Neural crest cell (in vitro differentiated cells): ENCODE results near the gene ATF7. TPM values are rescaled to one million over a fixed set of nuclear protein-coding genes. Genes with fewer than 3 reads are reported as not detected.

ENCODE experiments used
- DNase-seq: peaks from one replicate; pipeline ENCODE4 v3.0.0; 2021; ENCODE audit warnings: low read depth, mixed read lengths, low spot score
- H3K27ac Mint-ChIP-seq: one replicate; pipeline ENCODE4 v1.8.0; 2021; ENCODE audit warnings: mild to moderate bottlenecking, mixed read lengths; ENCODE audit not compliant: unreplicated experiment
- H3K27me3 Mint-ChIP-seq: 2 replicates; pipeline ENCODE4 v1.8.0; 2021; ENCODE audit warnings: low read depth, mild to moderate bottlenecking, mixed read lengths
- H3K36me3 Mint-ChIP-seq: 2 replicates; pipeline ENCODE4 v1.8.0; 2021; ENCODE audit warnings: low read depth, mild to moderate bottlenecking, mixed read lengths
- H3K4me1 Mint-ChIP-seq: 2 replicates; pipeline ENCODE4 v1.8.0; 2021; ENCODE audit warnings: mixed read lengths
- H3K4me3 Mint-ChIP-seq: one replicate; pipeline ENCODE4 v1.8.0; 2021; ENCODE audit warnings: mild to moderate bottlenecking, mixed read lengths
- H3K9me3 Mint-ChIP-seq: 2 replicates; pipeline ENCODE4 v1.8.0; 2021; ENCODE audit warnings: mixed read lengths
- CTCF ChIP-seq: fragments of 200-600 bp; sonication (generic); conservative IDR thresholded peaks from 2 replicates; pipeline ENCODE4 v1.5.0; 2021; ENCODE audit warnings: antibody characterized with exemption, mild to moderate bottlenecking
- total RNA-seq: library from RNA; stranded (reverse); gene quantifications from 2 replicates; pipeline ENCODE4 v1.2.1, GENCODE V29; 2021

The ATF7 gene
- total RNA-seq, 1 donor from 2014 or later, result 32.5 TPM

DNA sequence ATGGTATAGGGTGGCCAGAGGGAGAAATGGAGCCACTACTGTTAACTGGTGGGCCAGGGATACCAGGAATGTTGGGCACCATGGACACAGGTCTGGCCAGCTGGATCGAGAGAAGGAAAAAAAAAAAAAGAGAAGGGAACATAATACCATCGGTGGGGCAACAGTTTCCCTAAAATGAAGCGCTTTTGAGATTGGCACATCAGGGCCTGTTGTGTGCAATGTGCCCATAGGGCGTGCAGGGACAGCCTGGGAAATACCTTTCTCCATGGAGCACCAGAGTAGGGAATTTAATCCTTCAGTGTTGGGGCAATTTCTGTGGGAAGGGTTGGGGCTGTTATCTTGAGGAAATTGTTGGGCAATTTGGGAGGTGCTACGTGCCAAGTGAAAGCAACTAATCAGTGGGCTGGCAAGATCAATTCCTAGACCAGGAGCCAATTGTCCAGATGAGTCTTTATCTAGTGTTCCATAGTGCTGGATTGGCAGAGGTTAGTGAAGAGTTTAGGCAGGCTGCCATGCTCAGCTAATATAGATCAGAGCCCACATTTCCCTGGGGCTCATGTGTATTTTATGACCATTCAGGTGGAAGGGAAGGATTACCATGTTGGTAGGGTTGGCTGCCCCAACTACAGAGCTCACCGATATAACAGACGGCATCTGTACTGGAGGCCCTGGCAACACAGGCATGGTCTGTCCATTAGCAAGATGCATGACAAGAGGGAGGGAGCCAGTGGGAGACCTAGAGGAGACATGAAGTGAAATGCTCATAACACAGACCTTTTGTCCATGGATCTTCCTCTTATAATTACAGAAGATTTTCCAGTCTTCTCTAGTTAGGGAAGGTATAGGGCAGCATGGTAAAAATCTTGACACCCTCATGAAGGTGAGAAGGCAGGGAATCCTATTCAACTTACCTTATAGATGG, 93.4 kb downstream of the ATF7 start:
- no peak overlapping the region for H3K27ac Mint-ChIP-seq
- H3K4me3 Mint-ChIP-seq, result no peak overlapping the region
- peaks cover 17% of the 10 kb centered on the region for H3K36me3 Mint-ChIP-seq
- no peaks in the 10 kb centered on the region for H3K27me3 Mint-ChIP-seq
- H3K9me3 Mint-ChIP-seq, result no peaks in the 10 kb centered on the region
- TF ChIP-seq CTCF, result no peak
- H3K4me1 Mint-ChIP-seq, result no peaks in the 10 kb centered on the region
- DNase-seq, result no peak

- Mint-ChIP-seq H3K27me3 (no peaks in the 10 kb centered on the region), H3K4me3 (no peak overlapping the region)
- no peak for TF ChIP-seq CTCF
Measured at GRCh38 chr12:53532021-53532420, 94.2 kb downstream of the ATF7 start.

GRCh38 chr12:53530920-53531319, 95.3 kb downstream of the ATF7 start:
- TF ChIP-seq CTCF, result no peak
- DNase-seq, result no peak
- no peak overlapping the region for H3K27ac Mint-ChIP-seq
- peaks cover 14% of the 10 kb centered on the region for H3K36me3 Mint-ChIP-seq
- H3K4me3 Mint-ChIP-seq, result no peak overlapping the region
- H3K9me3 Mint-ChIP-seq, result no peaks in the 10 kb centered on the region
- no peaks in the 10 kb centered on the region for H3K4me1 Mint-ChIP-seq
- no peaks in the 10 kb centered on the region for H3K27me3 Mint-ChIP-seq

More at GRCh38 chr12:53532021-53532420, 94.2 kb downstream of the ATF7 start:
- Mint-ChIP-seq H3K27ac (no peak overlapping the region), H3K9me3 (no peaks in the 10 kb centered on the region), H3K4me1 (no peaks in the 10 kb centered on the region), H3K36me3 (peaks cover 14% of the 10 kb centered on the region)
- DNase-seq, result no peak

- Mint-ChIP-seq H3K27ac (no peak overlapping the region), H3K9me3 (no peaks in the 10 kb centered on the region), H3K4me3 (no peak overlapping the region), H3K27me3 (no peaks in the 10 kb centered on the region), H3K36me3 (peaks cover 14% of the 10 kb centered on the region), H3K4me1 (no peaks in the 10 kb centered on the region)
- no peak for TF ChIP-seq CTCF
- no peak for DNase-seq
Measured at GRCh38 chr12:53530061-53530460, 96.1 kb downstream of the ATF7 start.

- Mint-ChIP-seq H3K9me3 (no peaks in the 10 kb centered on the region), H3K4me3 (no peak overlapping the region), H3K27me3 (no peaks in the 10 kb centered on the region), H3K4me1 (no peaks in the 10 kb centered on the region), H3K36me3 (peaks cover 4% of the 10 kb centered on the region), H3K27ac (no peak overlapping the region)
- no peak for DNase-seq
- TF ChIP-seq CTCF, result no peak
Measured at GRCh38 chr12:53524476-53524875, 101.7 kb downstream of the ATF7 start.
